ENCODE data around the gene CEPT1. TPM values are rescaled to one million over a fixed set of nuclear protein-coding genes. Genes with fewer than 3 reads are reported as not detected.
A peak's percentile ranks its signal among the peaks of the same experiment; 100 is the strongest.

The CEPT1 gene
- total and polyA plus RNA-seq, 2 donors from 2014 or later: 19.2 to 35.7 TPM

DNA sequence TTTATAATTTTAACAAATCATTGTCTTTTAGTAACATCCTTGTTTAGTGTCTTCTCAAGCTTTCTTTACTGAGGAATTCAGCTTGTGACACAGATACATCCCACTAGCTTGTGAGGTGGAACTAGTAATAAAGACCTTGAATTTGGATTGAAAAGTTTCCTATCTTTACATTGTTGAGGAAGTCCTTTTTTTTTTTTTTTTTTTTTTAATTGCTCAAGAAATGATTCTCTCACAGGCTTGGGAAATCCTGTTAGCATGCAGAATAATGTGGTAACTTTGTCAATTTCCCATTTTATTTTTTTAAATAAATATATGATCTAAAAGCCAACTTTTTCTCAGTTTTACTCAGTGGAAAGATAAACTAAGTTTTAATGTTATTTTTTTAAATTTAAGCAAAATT, 44.6 kb downstream of the CEPT1 start:
- FAIRE-seq: peak; percentile 71
- H3K27ac ChIP-seq (ENCODE audit: low read depth in 2 of 2, low read length in 2 of 2): no peak overlapping the region
- H3K4me3 ChIP-seq (ENCODE audit: low read length in 3 of 3): no peak overlapping the region
- no peaks in the 10 kb centered on the region for H3K4me1 ChIP-seq (ENCODE audit: control insufficient read depth in 2 of 3, insufficient read depth in 2 of 3, low read depth in 1 of 3, low read length in 3 of 3)
- H3K9me3 ChIP-seq (ENCODE audit: control insufficient read depth in 2 of 3, insufficient read depth in 1 of 3, low read length in 3 of 3): no peaks in the 10 kb centered on the region
- no peak for DNase-seq
- H3K9ac ChIP-seq (ENCODE audit: low read length in 3 of 3): no peak overlapping the region
- H3K36me3 ChIP-seq (ENCODE audit: control insufficient read depth in 2 of 3, insufficient read depth in 3 of 3, low read length in 3 of 3): peaks cover 0 to 36% (median 11%) of the 10 kb centered on the region in 3 donors
- intact Hi-C loops (cut with DNase I): no loop called here
- H3K27me3 ChIP-seq (ENCODE audit: control insufficient read depth, insufficient read depth, low read length): no peaks in the 10 kb centered on the region
- TF ChIP-seq, protein P1, sequence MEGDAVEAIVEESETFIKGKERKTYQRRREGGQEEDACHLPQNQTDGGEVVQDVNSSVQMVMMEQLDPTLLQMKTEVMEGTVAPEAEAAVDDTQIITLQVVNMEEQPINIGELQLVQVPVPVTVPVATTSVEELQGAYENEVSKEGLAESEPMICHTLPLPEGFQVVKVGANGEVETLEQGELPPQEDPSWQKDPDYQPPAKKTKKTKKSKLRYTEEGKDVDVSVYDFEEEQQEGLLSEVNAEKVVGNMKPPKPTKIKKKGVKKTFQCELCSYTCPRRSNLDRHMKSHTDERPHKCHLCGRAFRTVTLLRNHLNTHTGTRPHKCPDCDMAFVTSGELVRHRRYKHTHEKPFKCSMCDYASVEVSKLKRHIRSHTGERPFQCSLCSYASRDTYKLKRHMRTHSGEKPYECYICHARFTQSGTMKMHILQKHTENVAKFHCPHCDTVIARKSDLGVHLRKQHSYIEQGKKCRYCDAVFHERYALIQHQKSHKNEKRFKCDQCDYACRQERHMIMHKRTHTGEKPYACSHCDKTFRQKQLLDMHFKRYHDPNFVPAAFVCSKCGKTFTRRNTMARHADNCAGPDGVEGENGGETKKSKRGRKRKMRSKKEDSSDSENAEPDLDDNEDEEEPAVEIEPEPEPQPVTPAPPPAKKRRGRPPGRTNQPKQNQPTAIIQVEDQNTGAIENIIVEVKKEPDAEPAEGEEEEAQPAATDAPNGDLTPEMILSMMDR (IDR thresholded peaks at IDR 0.05; ENCODE audit: borderline replicate concordance, extremely low read depth, insufficient read depth): no peak

DNA sequence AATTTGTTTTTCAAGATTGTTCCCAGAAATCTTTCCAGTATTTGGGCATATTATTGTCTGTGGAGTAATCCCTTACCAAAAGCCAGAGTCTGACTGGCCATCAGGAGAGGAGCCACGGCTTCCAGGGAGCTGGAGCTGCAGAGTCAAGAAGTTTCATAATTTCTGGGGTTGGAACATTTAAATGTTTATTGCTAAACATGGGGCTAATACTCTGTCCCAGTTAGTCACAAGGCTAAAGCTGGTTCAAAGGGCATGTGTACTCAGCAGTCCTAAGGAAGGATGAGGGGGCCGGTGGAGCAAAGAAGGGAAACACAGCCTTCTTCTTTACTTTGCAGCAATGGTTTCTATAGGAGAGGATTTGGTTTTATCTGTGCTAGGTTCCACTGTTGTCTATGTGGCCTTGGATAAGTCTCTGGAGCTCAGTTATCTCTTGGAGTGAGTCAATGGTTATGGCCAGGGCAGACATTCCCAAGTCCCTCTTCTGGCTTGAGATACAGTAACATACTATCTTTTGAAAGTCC, 51.0 kb downstream of the CEPT1 start:
- H3K9me3 ChIP-seq (ENCODE audit: control insufficient read depth in 2 of 3, insufficient read depth in 1 of 3, low read length in 3 of 3): no peaks in the 10 kb centered on the region
- DNase-seq (no peak), FAIRE-seq (no peak)
- no peaks in the 10 kb centered on the region for H3K27me3 ChIP-seq (ENCODE audit: control insufficient read depth, insufficient read depth, low read length)
- intact Hi-C loops (cut with DNase I): no loop called here
- TF ChIP-seq, protein P1 (IDR thresholded peaks at IDR 0.05; ENCODE audit: borderline replicate concordance, extremely low read depth, insufficient read depth): no peak
- no peak overlapping the region for H3K9ac ChIP-seq (ENCODE audit: low read length in 3 of 3)
- peaks cover 0 to 33% (median 18%) of the 10 kb centered on the region in 3 donors for H3K36me3 ChIP-seq (ENCODE audit: control insufficient read depth in 2 of 3, insufficient read depth in 3 of 3, low read length in 3 of 3)
- H3K4me3 ChIP-seq (ENCODE audit: low read length in 3 of 3): no peak overlapping the region
- H3K4me1 ChIP-seq (ENCODE audit: control insufficient read depth in 2 of 3, insufficient read depth in 2 of 3, low read depth in 1 of 3, low read length in 3 of 3): peaks cover 0 to 26% (median 21%) of the 10 kb centered on the region in 3 donors
- peak overlapping the region; percentile 8 to 49 for H3K27ac ChIP-seq (ENCODE audit: low read depth in 2 of 2, low read length in 2 of 2)

DNA sequence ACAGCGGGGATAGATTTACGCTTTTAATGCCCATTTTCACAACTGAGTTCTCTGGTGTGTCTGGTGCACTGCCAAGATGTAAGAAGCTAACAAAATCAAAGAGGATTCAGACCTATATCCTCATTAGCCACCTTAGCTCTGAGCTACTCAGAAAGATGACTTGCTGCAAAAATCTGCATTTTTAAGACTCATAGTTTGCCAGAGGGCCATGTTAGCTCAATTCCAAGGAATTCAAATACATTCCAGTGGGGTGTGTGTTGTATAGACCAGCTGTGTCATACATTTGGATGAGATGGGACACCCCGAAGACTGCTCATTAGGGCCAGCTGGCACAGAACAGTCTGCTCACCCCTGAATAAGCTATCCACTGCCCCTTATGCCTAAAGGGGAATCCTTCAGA, 51.5 kb downstream of the CEPT1 start:
- Histone ChIP-seq H3K9me3 (ENCODE audit: control insufficient read depth in 2 of 3, insufficient read depth in 1 of 3, low read length in 3 of 3) (no peaks in the 10 kb centered on the region), H3K9ac (ENCODE audit: low read length in 3 of 3) (no peak overlapping the region), H3K27me3 (ENCODE audit: control insufficient read depth, insufficient read depth, low read length) (no peaks in the 10 kb centered on the region), H3K27ac (ENCODE audit: low read depth in 2 of 2, low read length in 2 of 2) (peak overlapping the region in 1 of 2 donors; percentile 47), H3K4me1 (ENCODE audit: control insufficient read depth in 2 of 3, insufficient read depth in 2 of 3, low read depth in 1 of 3, low read length in 3 of 3) (peaks cover 0 to 26% (median 21%) of the 10 kb centered on the region in 3 donors), H3K4me3 (ENCODE audit: low read length in 3 of 3) (no peak overlapping the region), H3K36me3 (ENCODE audit: control insufficient read depth in 2 of 3, insufficient read depth in 3 of 3, low read length in 3 of 3) (peaks cover 0 to 33% (median 17%) of the 10 kb centered on the region in 3 donors)
- DNase-seq (no peak), FAIRE-seq (no peak)
- TF ChIP-seq, protein P1 (IDR thresholded peaks at IDR 0.05; ENCODE audit: borderline replicate concordance, extremely low read depth, insufficient read depth): no peak
- intact Hi-C loops (cut with DNase I): no loop called here

DNA sequence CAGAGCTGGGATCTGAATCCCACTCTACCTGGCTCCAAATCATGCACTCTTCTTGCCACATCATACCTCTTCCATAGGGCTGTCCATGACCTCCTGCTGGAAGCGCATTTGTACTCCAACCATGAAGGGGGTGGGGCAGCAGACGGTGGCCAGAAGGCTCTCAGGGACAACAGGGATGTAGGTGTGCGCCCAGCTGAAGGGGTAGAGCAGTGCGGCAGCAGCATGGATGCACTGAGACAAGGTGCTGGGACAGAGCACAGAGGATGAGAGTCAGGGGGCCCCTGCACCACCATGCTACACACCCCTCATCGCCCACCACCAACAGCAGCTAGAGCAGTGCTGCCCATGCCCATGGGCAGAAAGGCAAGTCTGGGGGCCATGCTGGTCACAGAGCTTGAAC, 52.1 kb downstream of the CEPT1 start:
- Histone ChIP-seq H3K9me3 (ENCODE audit: control insufficient read depth in 2 of 3, insufficient read depth in 1 of 3, low read length in 3 of 3) (no peaks in the 10 kb centered on the region), H3K27ac (ENCODE audit: low read depth in 2 of 2, low read length in 2 of 2) (peak overlapping the region in 1 of 2 donors; percentile 18), H3K27me3 (ENCODE audit: control insufficient read depth, insufficient read depth, low read length) (no peaks in the 10 kb centered on the region), H3K36me3 (ENCODE audit: control insufficient read depth in 2 of 3, insufficient read depth in 3 of 3, low read length in 3 of 3) (peaks cover 0 to 29% (median 12%) of the 10 kb centered on the region in 3 donors), H3K4me1 (ENCODE audit: control insufficient read depth in 2 of 3, insufficient read depth in 2 of 3, low read depth in 1 of 3, low read length in 3 of 3) (peaks cover 0 to 26% (median 21%) of the 10 kb centered on the region in 3 donors), H3K9ac (ENCODE audit: low read length in 3 of 3) (no peak overlapping the region), H3K4me3 (ENCODE audit: low read length in 3 of 3) (no peak overlapping the region)
- no peak for FAIRE-seq
- TF ChIP-seq, protein P1 (IDR thresholded peaks at IDR 0.05; ENCODE audit: borderline replicate concordance, extremely low read depth, insufficient read depth): no peak
- intact Hi-C loops (cut with DNase I): no loop called here
- no peak for DNase-seq
